ENCODE data around the gene ST8SIA5.

The ST8SIA5 gene

GRCh38 chr18:46732201-46732600 lies 24.7 kb downstream of the ST8SIA5 start:
- Histone ChIP-seq H3K79me2 (ENCODE audit: insufficient read depth, low read length) (no peaks in the 10 kb centered on the region), H3K4me2 (ENCODE audit: low read length) (no peak overlapping the region), H3K9me2 (ENCODE audit: low read depth, low read length) (no peaks in the 10 kb centered on the region), H3K36me3 (ENCODE audit: insufficient read depth, low read length) (no peaks in the 10 kb centered on the region; the same call in 1 of the 2 replicates), H3K4me3 (ENCODE audit: low read depth, low read length, poor library complexity, severe bottlenecking) (no peak overlapping the region), H3K9me3 (ENCODE audit: low read length) (0 out of 2 replicates have a peak, but pooled peaks cover 2% of the 10 kb centered on the region), H3F3A (ENCODE audit: insufficient read depth, low read length) (no peaks in the 10 kb centered on the region), H3K27me3 (ENCODE audit: insufficient read depth, low read length) (no peaks in the 10 kb centered on the region; the same call in 1 of the 2 replicates), H3K27ac (ENCODE audit: low read depth, low read length, poor library complexity, severe bottlenecking) (no peak overlapping the region), H3K9ac (ENCODE audit: low read length) (no peak overlapping the region), H3K4me1 (ENCODE audit: insufficient read depth, low read length, severe bottlenecking) (no peaks in the 10 kb centered on the region), H4K20me1 (ENCODE audit: insufficient read depth, low read length) (no peaks in the 10 kb centered on the region), H2AFZ (ENCODE audit: low read length) (no peak overlapping the region)
- TF ChIP-seq EZH2 (IDR thresholded peaks at IDR 0.05; ENCODE audit: borderline replicate concordance, low read length) (no peak), CTCF (IDR thresholded peaks at IDR 0.05; ENCODE audit: low read length) (no peak)

DNA sequence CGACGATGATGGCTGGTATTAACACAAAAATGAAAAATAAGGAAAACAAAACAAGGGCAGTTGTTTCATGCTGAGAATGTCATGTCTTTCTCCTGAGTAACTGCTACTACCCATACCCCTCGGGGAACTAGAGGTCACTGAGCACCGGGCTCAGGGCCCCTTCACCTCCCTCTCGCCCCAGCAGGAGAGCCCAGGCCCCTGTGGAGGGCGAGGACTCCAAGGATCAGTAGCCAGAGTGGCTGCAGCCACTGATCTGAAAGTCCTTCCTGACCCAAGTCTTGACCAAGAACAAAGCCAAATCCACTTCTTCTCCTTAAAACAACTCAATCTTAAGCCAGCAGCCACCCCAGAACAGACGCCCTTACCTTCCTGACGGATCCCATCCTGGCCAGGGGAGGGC lies 25.5 kb downstream of the ST8SIA5 start:
- no peaks in the 10 kb centered on the region; the same call in 1 of the 2 replicates for H3K36me3 ChIP-seq (ENCODE audit: insufficient read depth, low read length)
- TF ChIP-seq EZH2 (IDR thresholded peaks at IDR 0.05; ENCODE audit: borderline replicate concordance, low read length) = no peak
- TF ChIP-seq CTCF (IDR thresholded peaks at IDR 0.05; ENCODE audit: low read length) = no peak
- H4K20me1 ChIP-seq (ENCODE audit: insufficient read depth, low read length) = no peaks in the 10 kb centered on the region
- no peaks in the 10 kb centered on the region for H3F3A ChIP-seq (ENCODE audit: insufficient read depth, low read length)
- no peak overlapping the region for H3K4me2 ChIP-seq (ENCODE audit: low read length)
- no peak overlapping the region for H3K27ac ChIP-seq (ENCODE audit: low read depth, low read length, poor library complexity, severe bottlenecking)
- H3K4me1 ChIP-seq (ENCODE audit: insufficient read depth, low read length, severe bottlenecking) = no peaks in the 10 kb centered on the region
- H3K27me3 ChIP-seq (ENCODE audit: insufficient read depth, low read length) = no peaks in the 10 kb centered on the region; the same call in 1 of the 2 replicates
- no peaks in the 10 kb centered on the region for H3K79me2 ChIP-seq (ENCODE audit: insufficient read depth, low read length)
- H3K9ac ChIP-seq (ENCODE audit: low read length) = no peak overlapping the region
- no peak overlapping the region for H3K4me3 ChIP-seq (ENCODE audit: low read depth, low read length, poor library complexity, severe bottlenecking)
- no peaks in the 10 kb centered on the region for H3K9me2 ChIP-seq (ENCODE audit: low read depth, low read length)
- no peak overlapping the region for H2AFZ ChIP-seq (ENCODE audit: low read length)
- 0 out of 2 replicates have a peak, but pooled peaks cover 2% of the 10 kb centered on the region for H3K9me3 ChIP-seq (ENCODE audit: low read length)

DNA sequence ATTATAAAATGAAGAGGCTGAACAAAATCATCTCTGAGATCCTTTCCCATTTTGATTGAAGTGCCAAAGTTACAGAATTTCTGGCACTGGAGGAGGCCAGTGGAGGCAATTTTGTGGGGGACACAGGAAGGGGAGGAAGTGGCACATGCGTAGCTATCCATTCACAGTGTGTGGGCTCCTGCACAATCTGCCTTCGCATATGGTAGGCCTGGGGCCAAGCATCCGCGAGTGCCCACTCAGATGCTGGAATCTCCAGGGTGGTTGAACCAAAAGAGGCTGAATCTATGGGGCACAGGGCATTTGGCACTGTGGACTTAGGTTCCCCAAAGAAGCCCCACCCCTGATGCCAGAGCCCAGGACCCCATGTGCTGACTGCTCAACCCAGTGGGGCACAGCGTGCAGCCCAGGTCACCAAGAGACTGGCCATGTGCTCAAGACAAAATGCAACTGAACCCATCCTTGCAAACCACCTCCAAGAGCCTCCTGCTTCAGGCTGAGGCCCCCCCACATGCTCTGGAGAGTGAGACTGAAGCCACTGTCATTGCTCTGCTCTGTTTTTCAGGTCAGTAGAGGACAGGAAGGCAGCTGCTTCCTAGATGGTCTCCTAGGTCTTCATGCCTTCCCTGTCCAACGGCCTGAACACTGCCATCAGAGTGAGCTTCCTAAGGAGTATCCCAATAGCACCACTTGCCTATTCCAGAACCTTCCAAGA lies 28.5 kb downstream of the ST8SIA5 start:
- Histone ChIP-seq H3F3A (ENCODE audit: insufficient read depth, low read length) (no peaks in the 10 kb centered on the region), H3K9me2 (ENCODE audit: low read depth, low read length) (no peaks in the 10 kb centered on the region), H3K79me2 (ENCODE audit: insufficient read depth, low read length) (no peaks in the 10 kb centered on the region), H3K27ac (ENCODE audit: low read depth, low read length, poor library complexity, severe bottlenecking) (no peak overlapping the region), H3K4me1 (ENCODE audit: insufficient read depth, low read length, severe bottlenecking) (no peaks in the 10 kb centered on the region), H3K36me3 (ENCODE audit: insufficient read depth, low read length) (no peaks in the 10 kb centered on the region; the same call in 1 of the 2 replicates), H4K20me1 (ENCODE audit: insufficient read depth, low read length) (no peaks in the 10 kb centered on the region), H2AFZ (ENCODE audit: low read length) (no peak overlapping the region), H3K27me3 (ENCODE audit: insufficient read depth, low read length) (no peaks in the 10 kb centered on the region; the same call in 1 of the 2 replicates), H3K4me3 (ENCODE audit: low read depth, low read length, poor library complexity, severe bottlenecking) (no peak overlapping the region), H3K9ac (ENCODE audit: low read length) (no peak overlapping the region), H3K9me3 (ENCODE audit: low read length) (0 out of 2 replicates have a peak, but pooled peaks cover 2% of the 10 kb centered on the region), H3K4me2 (ENCODE audit: low read length) (no peak overlapping the region)
- TF ChIP-seq EZH2 (IDR thresholded peaks at IDR 0.05; ENCODE audit: borderline replicate concordance, low read length) = no peak
- TF ChIP-seq CTCF (IDR thresholded peaks at IDR 0.05; ENCODE audit: low read length) = no peak

Measured in OCI-LY1 (cell line).